ENCODE results near the gene OR1F1. TPM values are rescaled to one million over a fixed set of nuclear protein-coding genes. Genes with fewer than 3 reads are reported as not detected.

Gene OR1F1
- total RNA-seq, 1 experiment from 2014 or later, result 0.26 TPM

- TF ChIP-seq CTCF (IDR thresholded peaks at IDR 0.05) (no peak), TCF7L2 (IDR thresholded peaks at IDR 0.05; ENCODE audit: low read depth, low read length) (no peak), POLR2AphosphoS5 (IDR thresholded peaks at IDR 0.05; ENCODE audit: low read depth, low read length) (no peak), REST (IDR thresholded peaks at IDR 0.05; ENCODE audit: insufficient read depth in 1 of 2, low read depth in 2 of 2, low read length in 1 of 2) (no peak), SIN3A (IDR thresholded peaks at IDR 0.05; ENCODE audit: borderline replicate concordance, insufficient read depth, low read depth, low read length) (no peak)
- Histone ChIP-seq H3K4me1 (ENCODE audit: control insufficient read depth, insufficient read depth, low read length) (peaks cover 3% of the 10 kb centered on the region; the same call in 1 of the 2 replicates), H3K27me3 (ENCODE audit: control insufficient read depth, insufficient read depth, low read length) (no peaks in the 10 kb centered on the region), H3K36me3 (ENCODE audit: control insufficient read depth, insufficient read depth, low read length) (no peaks in the 10 kb centered on the region), H3K27ac (ENCODE audit: low read length) (peak overlapping the region; percentile 79), H3K4me3 (ENCODE audit: low read depth in 2 of 2, low read length in 2 of 2) (peak overlapping the region; percentile 76 to 84), H3K9me3 (ENCODE audit: control insufficient read depth, insufficient read depth, low read depth, low read length) (no peaks in the 10 kb centered on the region)
- peak; percentile 2; the same call in 1 of the 2 replicates for ATAC-seq
- intact Hi-C loops (cut with micrococcal nuclease; ENCODE audit: unreplicated experiment) (no loop called here), in situ Hi-C loops (cut with HindIII; ENCODE audit: low pct_unique_long_range_greater_than_20kb, low sequenced_read_pairs) (no loop called here)
- ChIA-PET POLR2A (interaction anchor here (0.6 kb wide), 1 partner anchor 38 kb away, joined by 3 read pairs; no protein-coding TSS in a partner anchor), CTCF (interaction anchor here (0.7 to 0.8 kb wide), 3 partner anchors 14 to 300 kb away, joined by 4 to 16 read pairs (median 8); no protein-coding TSS in a partner anchor)
- no peak for DNase-seq (ENCODE audit: low read depth, low spot score)
- BruUV-seq (replicated peaks), result no TSS peak
Observed at GRCh38 chr16:3158026-3158509, 29.9 kb upstream of the OR1F1 start.

- CTCF ChIA-PET, result interaction anchor here (0.6 to 0.8 kb wide), 8 partner anchors 13 to 299 kb away, joined by 3 to 16 read pairs (median 4); no protein-coding TSS in a partner anchor
- no TSS peak for BruUV-seq (replicated peaks)
- Histone ChIP-seq H3K27me3 (ENCODE audit: control insufficient read depth, insufficient read depth, low read length) (no peaks in the 10 kb centered on the region), H3K4me3 (ENCODE audit: low read depth in 2 of 2, low read length in 2 of 2) (peak overlapping the region; percentile 76 to 84), H3K9me3 (ENCODE audit: control insufficient read depth, insufficient read depth, low read depth, low read length) (no peaks in the 10 kb centered on the region), H3K36me3 (ENCODE audit: control insufficient read depth, insufficient read depth, low read length) (no peaks in the 10 kb centered on the region), H3K4me1 (ENCODE audit: control insufficient read depth, insufficient read depth, low read length) (peaks cover 9% of the 10 kb centered on the region), H3K27ac (ENCODE audit: low read length) (peak overlapping the region; percentile 85)
- intact Hi-C loops (cut with micrococcal nuclease; ENCODE audit: unreplicated experiment), result no loop called here
- POLR2A ChIA-PET, result interaction anchor here (0.5 to 0.8 kb wide), 6 partner anchors 13 to 106 kb away, joined by 3 to 9 read pairs (median 6); partner anchors contain the start of gene ZNF213
- peak; percentile 82 for TF ChIP-seq POLR2AphosphoS5 (IDR thresholded peaks at IDR 0.05; ENCODE audit: low read depth, low read length)
- TF ChIP-seq REST (IDR thresholded peaks at IDR 0.05; ENCODE audit: insufficient read depth in 1 of 2, low read depth in 2 of 2, low read length in 1 of 2), result peak in 1 of 2 experiments; percentile 41; a peak in 1 of 4 replicates
- TF ChIP-seq TCF7L2 (IDR thresholded peaks at IDR 0.05; ENCODE audit: low read depth, low read length), result no peak
- TF ChIP-seq CTCF (IDR thresholded peaks at IDR 0.05), result no peak
- peak; percentile 73; the same call in 1 of the 2 replicates for TF ChIP-seq SIN3A (IDR thresholded peaks at IDR 0.05; ENCODE audit: borderline replicate concordance, insufficient read depth, low read depth, low read length)
- DNase-seq (ENCODE audit: low read depth, low spot score) (no peak), ATAC-seq (peak; percentile 65)
- in situ Hi-C loops (cut with HindIII; ENCODE audit: low pct_unique_long_range_greater_than_20kb, low sequenced_read_pairs), result no loop called here
Observed at GRCh38 chr16:3158510-3159314, 29.3 kb upstream of the OR1F1 start.

All from Panc1 (cell line).